DLD1 (cell line): ENCODE measurements around the gene ANO7.
"Not testable (repeated sequence)": the region's sequence is repeated elsewhere in the genome, so short reads cannot be mapped to it uniquely, and the experiment has no call there.

Experiments used
- in situ Hi-C: cut with HindIII; loops from 2 replicates; pipeline ENCODE4 v1.10.0; 2017; ENCODE audit warnings: low sequenced_read_pairs

The ANO7 gene

GRCh38 chr2:241189856-241190201 lies 1.4 kb downstream of the ANO7 start:
- in situ Hi-C loops, result no loop called here

- in situ Hi-C loops, result no loop called here
Measured at GRCh38 chr2:241190291-241190981, 2.0 kb downstream of the ANO7 start.

DNA sequence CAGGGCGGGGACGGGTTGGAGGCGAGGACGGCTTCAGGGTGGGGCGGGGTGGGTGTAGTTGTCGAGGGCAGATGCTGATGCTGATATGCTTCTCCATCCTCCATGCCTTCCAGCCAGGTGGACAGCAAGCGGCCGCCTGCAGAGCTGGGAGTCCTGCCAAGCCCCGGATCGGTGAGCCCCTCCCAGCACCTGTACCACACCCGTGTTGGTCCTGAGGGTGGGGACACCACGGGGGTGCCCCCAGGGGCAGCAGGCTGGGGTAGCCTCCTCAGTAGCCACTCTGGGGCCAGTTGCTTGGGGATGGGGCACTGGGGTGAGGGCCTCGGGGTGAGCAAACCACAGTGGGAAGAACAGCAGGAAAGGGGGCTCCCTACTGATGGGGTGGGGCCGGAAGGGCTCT lies 2.6 kb downstream of the ANO7 start:
- in situ Hi-C loops, result no loop called here

- in situ Hi-C loops, result no loop called here
Measured at GRCh38 chr2:241193271-241193670, 4.8 kb downstream of the ANO7 start.

GRCh38 chr2:241194811-241195210 lies 6.3 kb downstream of the ANO7 start:
- in situ Hi-C loops, result no loop called here

- in situ Hi-C loops, result no loop called here
Measured at GRCh38 chr2:241195506-241196130, 7.1 kb downstream of the ANO7 start.

- in situ Hi-C loops, result not testable (repeated sequence)
Measured at GRCh38 chr2:241197246-241197645, 8.8 kb downstream of the ANO7 start.

GRCh38 chr2:241197947-241198346 lies 9.5 kb downstream of the ANO7 start:
- in situ Hi-C loops, result no loop called here

DNA sequence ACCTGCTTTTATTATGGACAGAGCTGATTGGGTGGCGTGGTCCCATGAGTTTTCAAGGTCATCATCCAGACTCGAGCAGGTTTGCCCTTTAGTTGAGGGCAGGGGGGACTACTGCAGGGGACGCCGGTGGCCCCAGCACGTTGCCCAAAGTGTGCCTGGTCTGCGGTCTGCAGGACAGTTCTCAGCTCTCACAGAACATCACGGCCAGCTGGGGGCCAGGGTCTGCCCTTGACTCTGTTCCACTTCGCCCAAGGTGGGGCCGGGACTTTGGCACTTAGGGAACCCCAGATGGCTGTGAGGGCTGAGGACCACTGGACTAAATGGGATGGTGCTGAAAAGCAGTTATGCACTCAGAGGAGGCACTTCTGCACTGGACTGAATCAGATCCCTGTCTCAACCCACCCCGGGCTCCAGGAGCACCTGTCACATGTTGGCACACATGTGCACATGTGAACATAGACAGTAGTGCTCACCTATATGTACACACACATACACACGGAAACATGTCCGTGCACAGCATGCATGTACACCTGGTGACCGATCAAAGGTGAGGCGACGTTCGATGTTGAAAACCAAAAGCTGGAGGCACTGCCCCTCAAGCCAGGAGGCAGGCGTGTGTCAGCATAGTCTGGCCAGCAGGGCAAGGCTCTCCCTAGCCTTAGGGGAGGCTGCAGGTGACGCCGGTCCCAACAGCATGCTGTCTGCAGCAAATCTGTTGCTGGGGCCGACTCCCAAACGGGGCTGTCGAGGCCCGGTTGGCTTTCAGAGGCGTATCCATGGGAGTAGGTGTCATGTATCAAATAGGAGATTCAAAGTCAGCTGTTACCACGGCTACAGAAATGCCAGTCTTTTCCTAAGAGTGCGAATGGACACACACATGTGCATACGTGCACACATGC lies 10.2 kb downstream of the ANO7 start:
- in situ Hi-C loops, result no loop called here

DNA sequence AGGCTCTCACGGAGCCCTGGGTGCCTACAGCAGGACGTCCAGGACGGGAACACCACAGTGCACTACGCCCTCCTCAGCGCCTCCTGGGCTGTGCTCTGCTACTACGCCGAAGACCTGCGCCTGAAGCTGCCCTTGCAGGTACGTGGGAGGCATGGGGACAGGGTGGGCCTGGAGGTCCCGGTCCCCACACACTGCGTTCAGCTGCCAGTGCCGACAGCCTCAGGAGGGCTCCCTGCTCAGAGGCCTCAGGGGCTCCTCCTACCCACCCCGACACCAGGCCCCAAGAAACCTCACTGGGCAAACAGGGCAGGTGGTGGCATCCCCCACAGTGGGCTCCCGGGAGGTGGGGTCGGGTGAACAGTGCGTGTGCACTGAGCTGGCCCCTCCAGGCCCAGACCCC lies 10.8 kb downstream of the ANO7 start:
- in situ Hi-C loops, result no loop called here

- in situ Hi-C loops, result no loop called here
Measured at GRCh38 chr2:241199897-241200821, 11.7 kb downstream of the ANO7 start.

DNA sequence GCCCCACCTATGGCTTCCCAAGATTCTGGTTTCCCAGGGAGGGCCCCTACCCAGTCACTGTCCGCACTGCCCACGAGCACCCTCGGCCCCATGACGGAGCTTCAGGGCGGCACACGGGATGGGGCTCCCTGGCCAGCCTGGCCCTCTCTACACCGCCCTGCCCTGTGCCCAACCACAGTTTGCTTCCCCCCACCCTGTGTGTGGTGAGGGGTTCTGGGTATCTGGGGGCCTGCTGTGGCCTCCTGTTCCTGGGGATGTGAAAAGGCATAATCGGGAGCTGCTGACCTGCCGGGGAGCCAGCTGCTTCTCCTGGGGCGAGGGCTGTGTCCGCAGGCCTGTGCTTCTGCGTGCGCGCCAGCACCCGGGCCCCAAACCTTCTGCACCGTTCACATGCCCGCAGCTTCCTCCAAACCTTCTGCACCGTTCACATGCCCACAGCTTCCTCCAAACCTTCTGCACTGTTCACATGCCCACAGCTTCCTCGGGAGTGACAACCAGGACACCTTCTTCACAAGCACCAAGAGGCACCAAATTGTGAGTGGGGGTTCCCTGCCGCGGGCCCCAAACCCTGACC lies 12.4 kb downstream of the ANO7 start:
- in situ Hi-C loops, result no loop called here

GRCh38 chr2:241201445-241202267 lies 13.2 kb downstream of the ANO7 start:
- in situ Hi-C loops, result no loop called here

- in situ Hi-C loops, result no loop called here
Measured at GRCh38 chr2:241202268-241202585, 13.8 kb downstream of the ANO7 start.

DNA sequence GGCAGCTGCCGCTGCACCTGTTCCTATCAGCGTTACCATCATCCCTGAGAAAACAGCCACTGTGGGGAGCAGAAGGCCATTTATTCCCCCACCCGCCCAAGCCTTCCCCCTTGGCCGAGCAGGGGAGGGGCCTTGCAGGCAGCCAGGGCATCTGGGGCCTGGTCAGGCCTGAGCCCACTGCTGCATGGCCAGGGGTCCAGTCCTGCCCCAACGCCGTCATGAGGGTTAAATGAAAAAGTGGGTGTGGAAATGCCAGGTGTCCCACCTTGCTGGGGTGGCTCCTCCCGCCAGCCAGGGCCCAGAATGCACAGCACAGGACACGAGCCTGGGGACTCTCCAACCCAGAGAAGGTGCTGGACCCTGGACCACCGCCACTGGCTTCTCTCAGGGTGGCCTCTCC lies 14.2 kb downstream of the ANO7 start:
- in situ Hi-C loops, result no loop called here

GRCh38 chr2:241203218-241204009 lies 14.9 kb downstream of the ANO7 start:
- in situ Hi-C loops, result no loop called here

DNA sequence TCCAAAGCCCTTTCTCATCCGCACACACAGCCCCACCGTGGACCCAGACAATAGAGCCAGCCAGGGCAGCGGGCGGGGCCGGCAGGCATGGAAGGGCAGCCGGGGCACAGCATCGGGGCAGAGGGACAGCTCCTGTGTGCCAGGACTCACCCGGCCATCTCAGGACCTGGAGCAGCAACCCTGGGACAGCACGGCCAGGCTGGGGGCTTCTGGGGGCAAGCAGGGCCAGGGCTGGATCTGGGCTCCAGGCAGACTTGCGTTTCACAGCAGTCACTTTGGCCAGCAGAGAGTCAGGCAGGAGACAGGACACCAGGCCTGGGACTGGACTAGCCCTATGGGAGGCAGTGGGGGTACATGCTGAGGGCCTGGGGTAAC lies 15.5 kb downstream of the ANO7 start:
- in situ Hi-C loops, result no loop called here

- in situ Hi-C loops, result no loop called here
Measured at GRCh38 chr2:241204490-241204889, 16.0 kb downstream of the ANO7 start.

DNA sequence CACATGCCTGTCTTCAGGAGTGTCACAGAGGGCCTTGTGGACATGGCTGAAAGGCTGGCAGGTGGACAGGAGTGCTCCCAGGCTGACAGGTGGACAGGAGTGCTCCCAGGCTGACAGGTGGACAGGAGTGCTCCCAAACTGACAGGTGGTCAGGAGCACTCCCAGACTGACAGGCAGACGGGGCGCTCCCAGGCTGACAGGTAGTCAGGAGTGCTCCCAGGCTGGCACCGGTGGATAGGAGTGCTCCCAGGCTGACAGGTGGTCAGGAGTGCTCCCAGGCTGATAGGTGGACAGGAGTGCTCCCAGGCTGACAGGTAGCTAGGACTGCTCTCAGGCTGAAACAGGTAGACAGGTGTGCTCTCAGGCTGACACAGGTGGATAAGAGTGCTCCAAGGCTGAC lies 16.6 kb downstream of the ANO7 start:
- in situ Hi-C loops, result no loop called here
